Psoas muscle (tissue), 8 donors: ENCODE results near the gene RAP1B. TPM values are rescaled to one million over a fixed set of nuclear protein-coding genes. Genes with fewer than 3 reads are reported as not detected.

Experiments
- ATAC-seq, 4 donors: fragments of 200-7000 bp; cut with Tn5 transposase; one replicate each; pipeline ENCODE4 v1.9.1; 2020; ENCODE audit warnings: moderate library complexity in 3 of 4, mild to moderate bottlenecking in 2 of 4
- DNase-seq, 2 donors: peaks; one replicate each; pipeline ENCODE4 v3.0.0-alpha.2; 2020
- H3K27ac ChIP-seq: fragments of 200-600 bp; one replicate; pipeline ENCODE4 v1.8.0; 2022
- H3K27me3 ChIP-seq, 3 donors: fragments of 200-600 bp in 1 of 3; one replicate each; pipeline versions ENCODE4 v1.6.1 to v1.8.0; 2013 to 2022; ENCODE audit warnings: low read length in 2 of 3, mild to moderate bottlenecking in 2 of 3, moderate library complexity in 1 of 3; ENCODE audit not compliant: insufficient read depth in 3 of 3
- H3K36me3 ChIP-seq, 2 donors: fragments of 200-600 bp in 1 of 2; one replicate each; pipeline versions ENCODE4 v1.6.1 to v1.8.0; 2013 to 2022; ENCODE audit warnings: low read depth in 1 of 2, mild to moderate bottlenecking in 1 of 2, moderate library complexity in 1 of 2; ENCODE audit not compliant: insufficient read depth in 1 of 2
- H3K4me1 ChIP-seq: fragments of 200-600 bp; one replicate; pipeline ENCODE4 v1.8.0; 2022
- H3K4me3 ChIP-seq: fragments of 200-600 bp; one replicate; pipeline ENCODE4 v1.8.0; 2022; ENCODE audit warnings: mild to moderate bottlenecking
- H3K9me3 ChIP-seq: fragments of 200-600 bp; one replicate; pipeline ENCODE4 v1.8.0; 2022
- WGBS, 3 donors: extraction: QIAGEN DNeasy Blood & Tissue Kit; methylation state at CpG; one replicate each; pipeline versions ENCODE4 v1.1.6 to v1.1.7; 2013; 5-methylcytosine and 5-hydroxymethylcytosine counted together
- intact Hi-C, 2 donors: fragments of 100-400 bp; cut with DNase I; formaldehyde crosslinking; loops; one replicate each; pipeline versions ENCODE4 v1.11.0 to v1.14.2; 2022
- polyA plus RNA-seq, 3 donors: library from polyadenylated mRNA; stranded (reverse); fragments of 200-250 nt; gene quantifications; one replicate each; pipeline ENCODE4 v1.2.3, GENCODE V29; 2013
- total RNA-seq, 4 donors: library from RNA; stranded (reverse); fragmentation: NEBNext Ultra II Directional in 2 of 4; extraction: Animal tissue kit (Norgen Biotek cat#: 25700) in 2 of 4; gene quantifications; one replicate each; pipeline versions ENCODE4 v1.2.1 to v1.2.4, GENCODE V29; 2021 to 2023
- TF ChIP-seq, protein P1 (sequence below): fragments of 200-600 bp; IDR thresholded peaks from one replicate; pipeline ENCODE4 v1.8.0; 2022; ENCODE audit warnings: antibody characterized with exemption
- donor health status: healthy with polysubstance abuse.
- donor health status: DM: no; HTN: no; CAD: no; lungs with moderate emphysema.
- donor health status: Bipolar disorder and iron deficiency.
- donor health status: healthy.
- donor health status: DM: yes; HTN: yes; CAD: no.
- donor health status: DM: no; HTN: no; CAD: no.
- donor health status: DM: no; HTN: no; CAD: no.
- donor health status: DM: yes; HTN: yes; CAD: no.

The RAP1B gene
- total and polyA plus RNA-seq, 7 donors: 36.2 to 85.7 (median 59.0) TPM

DNA sequence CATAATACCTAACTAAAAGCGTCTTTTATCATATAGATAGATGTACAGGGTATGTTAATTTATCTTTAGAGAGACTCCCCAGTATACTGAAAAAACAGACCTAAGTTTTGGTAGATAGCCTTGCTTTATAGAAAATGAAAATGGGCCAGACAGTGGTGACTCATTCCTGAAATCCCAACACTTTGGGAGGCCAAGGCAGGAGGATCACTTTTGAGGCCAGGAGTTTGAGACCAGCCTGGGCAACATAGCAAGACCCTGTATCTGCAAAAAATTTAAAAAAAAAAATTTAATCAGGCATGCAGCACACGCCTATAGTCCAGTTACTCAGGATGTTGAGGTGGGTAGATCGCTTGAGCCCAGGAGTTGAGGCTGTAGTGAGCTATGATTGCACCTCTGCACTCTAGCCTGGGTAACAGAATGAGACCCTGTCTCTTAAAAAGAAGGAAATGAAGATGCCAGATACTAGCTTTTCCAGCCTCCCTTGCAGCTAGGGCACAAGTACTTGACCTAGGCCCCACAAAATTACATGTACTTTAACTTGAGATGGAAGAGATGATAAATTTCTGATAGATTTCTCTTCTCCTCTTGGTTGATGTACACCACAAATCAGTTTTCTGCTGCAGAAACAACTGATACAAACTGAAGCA lies 17.1 kb downstream of the RAP1B start:
- intact Hi-C loops: no loop called here
- Histone ChIP-seq H3K4me3 (no peak overlapping the region), H3K36me3 (peaks cover 0 to 8% of the 10 kb centered on the region in 2 donors), H3K4me1 (peaks cover 50% of the 10 kb centered on the region), H3K27me3 (no peaks in the 10 kb centered on the region), H3K27ac (no peak overlapping the region), H3K9me3 (peaks cover 5% of the 10 kb centered on the region)
- TF ChIP-seq, protein P1, sequence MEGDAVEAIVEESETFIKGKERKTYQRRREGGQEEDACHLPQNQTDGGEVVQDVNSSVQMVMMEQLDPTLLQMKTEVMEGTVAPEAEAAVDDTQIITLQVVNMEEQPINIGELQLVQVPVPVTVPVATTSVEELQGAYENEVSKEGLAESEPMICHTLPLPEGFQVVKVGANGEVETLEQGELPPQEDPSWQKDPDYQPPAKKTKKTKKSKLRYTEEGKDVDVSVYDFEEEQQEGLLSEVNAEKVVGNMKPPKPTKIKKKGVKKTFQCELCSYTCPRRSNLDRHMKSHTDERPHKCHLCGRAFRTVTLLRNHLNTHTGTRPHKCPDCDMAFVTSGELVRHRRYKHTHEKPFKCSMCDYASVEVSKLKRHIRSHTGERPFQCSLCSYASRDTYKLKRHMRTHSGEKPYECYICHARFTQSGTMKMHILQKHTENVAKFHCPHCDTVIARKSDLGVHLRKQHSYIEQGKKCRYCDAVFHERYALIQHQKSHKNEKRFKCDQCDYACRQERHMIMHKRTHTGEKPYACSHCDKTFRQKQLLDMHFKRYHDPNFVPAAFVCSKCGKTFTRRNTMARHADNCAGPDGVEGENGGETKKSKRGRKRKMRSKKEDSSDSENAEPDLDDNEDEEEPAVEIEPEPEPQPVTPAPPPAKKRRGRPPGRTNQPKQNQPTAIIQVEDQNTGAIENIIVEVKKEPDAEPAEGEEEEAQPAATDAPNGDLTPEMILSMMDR: no peak
- WGBS, 3 donors: 98 to 100% (median 98%) methylated on average over 3 of the region's 3 CpGs
- DNase-seq (no peak), ATAC-seq (no peak)

DNA sequence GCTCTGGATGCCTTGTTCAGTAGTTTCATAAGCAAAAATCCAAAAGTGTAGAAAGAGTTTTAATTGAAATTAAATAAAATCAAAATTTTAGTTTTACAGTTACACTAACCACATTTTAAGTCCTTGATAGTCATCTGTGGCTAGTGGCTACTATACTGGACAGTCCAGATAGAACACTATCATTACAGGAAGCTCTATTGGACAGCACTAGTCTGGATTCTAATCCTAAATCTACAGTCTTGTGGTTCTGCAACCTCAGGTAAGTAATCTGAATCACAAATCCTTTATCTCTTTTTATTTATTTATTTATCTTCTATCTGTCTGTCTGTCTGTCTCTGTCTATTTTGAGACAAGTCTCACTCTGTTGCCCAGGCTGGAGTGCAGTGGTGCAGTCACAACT lies 18.0 kb downstream of the RAP1B start:
- Histone ChIP-seq H3K27ac (no peak overlapping the region), H3K36me3 (peaks cover 0 to 8% of the 10 kb centered on the region in 2 donors), H3K27me3 (no peaks in the 10 kb centered on the region), H3K4me1 (peaks cover 47% of the 10 kb centered on the region), H3K4me3 (no peak overlapping the region), H3K9me3 (peaks cover 5% of the 10 kb centered on the region)
- intact Hi-C loops: no loop called here
- TF ChIP-seq, protein P1: no peak
- ATAC-seq (no peak), DNase-seq (no peak)

DNA sequence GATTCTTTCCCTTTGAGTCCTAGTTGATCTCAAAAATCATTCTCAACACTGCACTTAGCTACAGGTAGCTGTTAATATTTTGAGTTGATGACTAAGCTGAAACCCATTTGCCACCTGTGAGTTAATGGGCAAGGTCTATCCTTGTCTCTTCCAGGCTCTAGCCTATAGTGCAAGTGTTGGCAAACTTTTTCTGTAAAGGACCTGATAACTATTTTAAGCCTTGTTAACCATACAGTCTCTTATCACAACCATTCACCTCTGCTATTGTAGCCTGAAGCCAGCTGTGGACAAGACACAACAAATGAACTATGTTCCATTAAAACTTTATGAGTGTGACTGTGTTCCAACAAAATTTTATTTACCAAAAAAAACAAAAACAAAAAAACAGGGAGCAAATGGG lies 19.4 kb downstream of the RAP1B start:
- H3K4me1 ChIP-seq: peaks cover 43% of the 10 kb centered on the region
- H3K9me3 ChIP-seq: peaks cover 5% of the 10 kb centered on the region
- intact Hi-C loops: no loop called here
- TF ChIP-seq, protein P1: no peak
- H3K27me3 ChIP-seq: no peaks in the 10 kb centered on the region
- ATAC-seq (peak; percentile 47 to 86 (median 66)), DNase-seq (no peak)
- no peak overlapping the region for H3K27ac ChIP-seq
- H3K36me3 ChIP-seq: peaks cover 0 to 5% of the 10 kb centered on the region in 2 donors
- no peak overlapping the region for H3K4me3 ChIP-seq

DNA sequence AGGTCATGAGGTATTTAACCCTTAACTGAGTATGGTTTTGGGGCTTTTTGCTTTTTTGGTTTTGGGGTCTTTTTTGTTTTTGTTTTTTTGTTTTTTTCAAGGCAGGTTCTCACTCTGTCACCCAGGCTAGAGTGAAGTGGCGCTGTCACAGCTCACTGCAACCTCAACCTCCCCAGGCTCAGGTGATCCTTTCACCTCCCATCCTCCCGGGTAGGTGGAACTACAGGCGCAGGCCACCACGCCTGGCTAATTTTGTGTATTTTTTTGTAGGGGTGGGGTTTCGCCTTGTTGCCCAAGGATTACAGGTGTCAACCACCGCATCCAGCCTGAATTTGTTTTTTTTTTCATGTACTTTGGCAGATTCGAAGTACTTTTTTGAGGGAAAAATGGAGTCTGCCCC lies 19.9 kb downstream of the RAP1B start:
- intact Hi-C loops: no loop called here
- Histone ChIP-seq H3K4me1 (peaks cover 43% of the 10 kb centered on the region), H3K9me3 (peaks cover 5% of the 10 kb centered on the region), H3K36me3 (peaks cover 0 to 5% of the 10 kb centered on the region in 2 donors), H3K4me3 (no peak overlapping the region), H3K27ac (no peak overlapping the region), H3K27me3 (no peaks in the 10 kb centered on the region)
- WGBS, 3 donors: 93 to 97% (median 96%) methylated on average over 7 of the region's 7 CpGs
- no peak for DNase-seq
- ATAC-seq: peak in 1 of 4 donors; percentile 5
- TF ChIP-seq, protein P1: no peak

DNA sequence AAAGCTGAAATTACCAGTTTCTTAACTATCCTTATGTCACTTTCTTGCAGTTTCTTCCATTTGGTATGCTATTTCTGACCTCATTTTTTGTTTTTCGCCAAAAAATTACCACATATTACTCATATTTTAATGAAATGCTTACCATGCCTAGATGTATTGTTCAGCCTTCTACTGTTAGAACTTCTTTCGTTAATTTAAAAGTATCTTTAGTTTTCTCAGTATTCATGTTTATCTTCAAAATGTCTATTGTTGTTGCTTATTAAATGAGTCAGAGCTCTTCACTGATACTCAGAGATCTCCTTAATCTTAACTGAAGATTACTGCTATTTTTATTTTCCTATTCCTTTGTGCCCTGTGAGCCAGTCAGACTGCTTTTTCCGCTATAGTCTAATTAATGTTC lies 20.5 kb downstream of the RAP1B start:
- peaks cover 43% of the 10 kb centered on the region for H3K4me1 ChIP-seq
- H3K27ac ChIP-seq: no peak overlapping the region
- 77 to 83% (median 80%) methylated on average over 3 of the region's 3 CpGs for WGBS, 3 donors
- no peaks in the 10 kb centered on the region for H3K27me3 ChIP-seq
- peaks cover 0 to 5% of the 10 kb centered on the region in 2 donors for H3K36me3 ChIP-seq
- no peak overlapping the region for H3K4me3 ChIP-seq
- DNase-seq (no peak), ATAC-seq (no peak)
- TF ChIP-seq, protein P1: no peak
- H3K9me3 ChIP-seq: peaks cover 5% of the 10 kb centered on the region
- intact Hi-C loops: no loop called here
